DOHH2 (cell line): Measurements from ENCODE around the gene OSBPL3.

Experiments used
- H3F3A ChIP-seq: fragments of 200-600 bp; sonication (generic), shearing (Covaris generic); 2 replicates; pipeline ENCODE4 v1.6.0; 2016; ENCODE audit warnings: antibody characterized with exemption, mild to moderate bottlenecking; ENCODE audit not compliant: control insufficient read depth, insufficient read depth
- H3K27ac ChIP-seq: fragments of 200-600 bp; sonication (generic); 2 replicates; pipeline ENCODE4 v1.5.1; 2014; ENCODE audit warnings: low read depth, mild to moderate bottlenecking, low read length, moderate library complexity
- H3K27me3 ChIP-seq: fragments of 200-600 bp; sonication (generic); 2 replicates; pipeline ENCODE4 v1.6.1; 2014; ENCODE audit warnings: mild to moderate bottlenecking, low read length, mixed read lengths; ENCODE audit not compliant: control insufficient read depth
- H3K36me3 ChIP-seq: fragments of 200-600 bp; sonication (generic); 2 replicates; pipeline ENCODE4 v1.6.1; 2014; ENCODE audit warnings: mild to moderate bottlenecking, low read length, moderate library complexity, mixed read lengths; ENCODE audit not compliant: control insufficient read depth
- H3K4me1 ChIP-seq: fragments of 200-600 bp; sonication (generic); 2 replicates; pipeline ENCODE4 v1.6.1; 2014; ENCODE audit warnings: mild to moderate bottlenecking, low read length, mixed read lengths; ENCODE audit not compliant: control insufficient read depth
- H3K4me2 ChIP-seq: fragments of 200-600 bp; sonication (generic); 2 replicates; pipeline ENCODE4 v1.6.0; 2014; ENCODE audit warnings: mild to moderate bottlenecking, low read length, moderate library complexity
- H3K4me3 ChIP-seq: fragments of 200-600 bp; sonication (generic); 2 replicates; pipeline ENCODE4 v1.5.1; 2014; ENCODE audit warnings: mild to moderate bottlenecking, low read length, mixed read lengths
- H3K79me2 ChIP-seq: fragments of 200-600 bp; sonication (generic); 2 replicates; pipeline ENCODE4 v1.6.1; 2014; ENCODE audit warnings: mild to moderate bottlenecking, low read length, mixed read lengths; ENCODE audit not compliant: control insufficient read depth
- H3K9me2 ChIP-seq: fragments of 200-600 bp; sonication (generic); replicated peaks from 2 replicates; pipeline ENCODE4 v1.6.1; 2014; ENCODE audit warnings: mild to moderate bottlenecking, low read length, mixed read lengths; ENCODE audit not compliant: control insufficient read depth
- H3K9me3 ChIP-seq: fragments of 200-600 bp; sonication (generic); 2 replicates; pipeline ENCODE4 v1.6.1; 2014; ENCODE audit warnings: antibody characterized with exemption, low read length, mixed read lengths; ENCODE audit not compliant: control insufficient read depth, insufficient read depth
- H4K20me1 ChIP-seq: fragments of 200-600 bp; sonication (generic); 2 replicates; pipeline ENCODE4 v1.6.0; 2014; ENCODE audit warnings: low read depth, mild to moderate bottlenecking, antibody characterized with exemption, low read length, moderate library complexity; ENCODE audit not compliant: control insufficient read depth, insufficient read depth
- CTCF ChIP-seq: fragments of 200-600 bp; sonication (generic); IDR thresholded peaks from one replicate; pipeline ENCODE4 v1.5.1; 2014; ENCODE audit warnings: antibody characterized with exemption, mild to moderate bottlenecking, low read depth, low read length; ENCODE audit not compliant: poor library complexity, severe bottlenecking
- EZH2phosphoT487 ChIP-seq: fragments of 200-600 bp; sonication (generic); IDR thresholded peaks from 2 replicates; pipeline ENCODE4 v1.6.1; 2017; ENCODE audit warnings: borderline replicate concordance, mild to moderate bottlenecking, antibody characterized with exemption, low read length, moderate library complexity, mixed read lengths

The OSBPL3 gene

GRCh38 chr7:24800073-24800472 lies 179.9 kb downstream of the OSBPL3 start:
- H3F3A ChIP-seq: peaks cover 15% of the 10 kb centered on the region
- no peak overlapping the region for H3K4me2 ChIP-seq
- no peak overlapping the region for H3K4me3 ChIP-seq
- no peaks in the 10 kb centered on the region for H3K27me3 ChIP-seq
- H3K4me1 ChIP-seq: peaks cover 2% of the 10 kb centered on the region
- H3K36me3 ChIP-seq: peaks cover 84% of the 10 kb centered on the region
- no peaks in the 10 kb centered on the region for H3K9me2 ChIP-seq
- TF ChIP-seq CTCF (no peak), EZH2phosphoT487 (no peak)
- H4K20me1 ChIP-seq: no peaks in the 10 kb centered on the region
- no peaks in the 10 kb centered on the region for H3K79me2 ChIP-seq
- H3K27ac ChIP-seq: no peak overlapping the region
- no peaks in the 10 kb centered on the region for H3K9me3 ChIP-seq

GRCh38 chr7:24799506-24799905 lies 180.5 kb downstream of the OSBPL3 start:
- Histone ChIP-seq H3F3A (peaks cover 15% of the 10 kb centered on the region), H3K27me3 (no peaks in the 10 kb centered on the region), H3K9me2 (no peaks in the 10 kb centered on the region), H3K4me1 (peaks cover 8% of the 10 kb centered on the region), H3K9me3 (no peaks in the 10 kb centered on the region), H3K27ac (no peak overlapping the region), H4K20me1 (no peaks in the 10 kb centered on the region), H3K79me2 (no peaks in the 10 kb centered on the region), H3K4me2 (no peak overlapping the region), H3K36me3 (peaks cover 78% of the 10 kb centered on the region), H3K4me3 (no peak overlapping the region)
- no peak for TF ChIP-seq EZH2phosphoT487
- no peak for TF ChIP-seq CTCF

DNA sequence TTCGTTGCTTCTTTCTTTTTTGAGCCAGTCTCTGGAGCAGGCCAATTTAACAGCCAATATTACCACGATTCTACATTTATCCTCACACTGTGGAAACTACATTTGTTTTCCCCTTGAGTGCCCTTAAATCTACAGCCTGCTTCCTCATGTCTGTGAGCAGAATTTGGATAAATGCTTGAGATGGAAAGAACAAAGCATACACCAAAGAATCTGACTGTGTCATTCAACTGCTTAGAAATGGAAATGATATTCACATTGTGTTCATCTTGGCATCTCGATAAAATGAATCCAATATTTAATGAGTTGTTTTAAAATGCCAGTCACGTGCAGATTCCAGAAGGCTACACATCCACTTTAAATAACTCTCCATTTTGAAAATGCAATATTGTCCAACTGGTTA lies 181.7 kb downstream of the OSBPL3 start:
- Histone ChIP-seq H3F3A (peaks cover 15% of the 10 kb centered on the region), H3K27me3 (no peaks in the 10 kb centered on the region), H3K9me2 (no peaks in the 10 kb centered on the region), H3K27ac (no peak overlapping the region), H4K20me1 (no peaks in the 10 kb centered on the region), H3K9me3 (no peaks in the 10 kb centered on the region), H3K36me3 (peaks cover 66% of the 10 kb centered on the region), H3K4me1 (peaks cover 16% of the 10 kb centered on the region), H3K79me2 (no peaks in the 10 kb centered on the region), H3K4me2 (no peak overlapping the region), H3K4me3 (no peak overlapping the region)
- TF ChIP-seq EZH2phosphoT487: no peak

DNA sequence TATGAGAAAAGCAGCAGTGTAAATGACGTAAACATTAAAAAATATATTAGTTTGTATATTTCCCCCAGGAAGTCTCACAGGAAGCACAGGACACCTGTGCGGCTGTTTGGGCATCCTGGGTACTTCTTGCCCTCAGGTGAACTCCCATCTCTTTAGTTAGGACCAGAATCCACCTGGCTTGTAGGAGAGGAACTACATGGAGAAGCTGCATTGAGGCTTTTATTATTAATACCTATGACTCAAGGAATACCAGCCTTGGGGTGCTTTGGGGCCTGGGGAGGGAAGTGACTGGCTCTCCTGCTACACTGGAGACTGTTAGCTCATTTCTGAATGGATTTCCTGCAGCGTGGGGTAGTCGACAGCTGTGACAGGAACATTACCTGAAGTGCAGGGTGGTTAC lies 182.7 kb downstream of the OSBPL3 start:
- H3F3A ChIP-seq: peaks cover 15% of the 10 kb centered on the region
- H3K27ac ChIP-seq: no peak overlapping the region
- H3K4me3 ChIP-seq: no peak overlapping the region
- no peaks in the 10 kb centered on the region for H3K9me2 ChIP-seq
- no peaks in the 10 kb centered on the region for H3K27me3 ChIP-seq
- TF ChIP-seq CTCF (no peak), EZH2phosphoT487 (no peak)
- no peaks in the 10 kb centered on the region for H4K20me1 ChIP-seq
- H3K36me3 ChIP-seq: peaks cover 56% of the 10 kb centered on the region
- no peaks in the 10 kb centered on the region for H3K9me3 ChIP-seq
- no peak overlapping the region for H3K4me2 ChIP-seq
- H3K79me2 ChIP-seq: no peaks in the 10 kb centered on the region
- peaks cover 16% of the 10 kb centered on the region for H3K4me1 ChIP-seq
